Vagina (tissue), 2 donors: ENCODE data around the gene TF.

ENCODE experiments used
- CTCF ChIP-seq, 3 experiments: fragments of 450-650 bp in 2 of 3; fragments of 200-600 bp in 1 of 3; sonication (generic) in 1 of 3; IDR thresholded peaks; one replicate each; pipeline ENCODE4 v1.5.1; 2017 to 2019; ENCODE audit warnings: antibody characterized with exemption in 3 of 3, mild to moderate bottlenecking in 2 of 3, moderate library complexity in 2 of 3
- POLR2A ChIP-seq, 2 donors: fragments of 450-650 bp; IDR thresholded peaks; one replicate each; pipeline ENCODE4 v1.6.1; 2017; ENCODE audit warnings: antibody characterized with exemption in 2 of 2, mild to moderate bottlenecking in 2 of 2, moderate library complexity in 2 of 2

GRCh38 chr3:133804896-133805295 is 58.7 kb downstream of the TF start:
- TF ChIP-seq CTCF (IDR thresholded peaks at IDR 0.05) = no peak
- no peak for TF ChIP-seq POLR2A (IDR thresholded peaks at IDR 0.05)
